ENCODE results near the gene PDGFB.

Gene PDGFB

GRCh38 chr22:39185601-39186012 is 59.2 kb downstream of the PDGFB start:
- no peak for DNase-seq (ENCODE audit: low read depth)
- TF ChIP-seq, protein P1, sequence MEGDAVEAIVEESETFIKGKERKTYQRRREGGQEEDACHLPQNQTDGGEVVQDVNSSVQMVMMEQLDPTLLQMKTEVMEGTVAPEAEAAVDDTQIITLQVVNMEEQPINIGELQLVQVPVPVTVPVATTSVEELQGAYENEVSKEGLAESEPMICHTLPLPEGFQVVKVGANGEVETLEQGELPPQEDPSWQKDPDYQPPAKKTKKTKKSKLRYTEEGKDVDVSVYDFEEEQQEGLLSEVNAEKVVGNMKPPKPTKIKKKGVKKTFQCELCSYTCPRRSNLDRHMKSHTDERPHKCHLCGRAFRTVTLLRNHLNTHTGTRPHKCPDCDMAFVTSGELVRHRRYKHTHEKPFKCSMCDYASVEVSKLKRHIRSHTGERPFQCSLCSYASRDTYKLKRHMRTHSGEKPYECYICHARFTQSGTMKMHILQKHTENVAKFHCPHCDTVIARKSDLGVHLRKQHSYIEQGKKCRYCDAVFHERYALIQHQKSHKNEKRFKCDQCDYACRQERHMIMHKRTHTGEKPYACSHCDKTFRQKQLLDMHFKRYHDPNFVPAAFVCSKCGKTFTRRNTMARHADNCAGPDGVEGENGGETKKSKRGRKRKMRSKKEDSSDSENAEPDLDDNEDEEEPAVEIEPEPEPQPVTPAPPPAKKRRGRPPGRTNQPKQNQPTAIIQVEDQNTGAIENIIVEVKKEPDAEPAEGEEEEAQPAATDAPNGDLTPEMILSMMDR (IDR thresholded peaks at IDR 0.05; ENCODE audit: control insufficient read depth, insufficient read depth, low read depth, low read length, missing control alignments): peak; percentile 45
- H3K4me3 ChIP-seq (ENCODE audit: control insufficient read depth, low read depth, low read length): no peak overlapping the region

DNA sequence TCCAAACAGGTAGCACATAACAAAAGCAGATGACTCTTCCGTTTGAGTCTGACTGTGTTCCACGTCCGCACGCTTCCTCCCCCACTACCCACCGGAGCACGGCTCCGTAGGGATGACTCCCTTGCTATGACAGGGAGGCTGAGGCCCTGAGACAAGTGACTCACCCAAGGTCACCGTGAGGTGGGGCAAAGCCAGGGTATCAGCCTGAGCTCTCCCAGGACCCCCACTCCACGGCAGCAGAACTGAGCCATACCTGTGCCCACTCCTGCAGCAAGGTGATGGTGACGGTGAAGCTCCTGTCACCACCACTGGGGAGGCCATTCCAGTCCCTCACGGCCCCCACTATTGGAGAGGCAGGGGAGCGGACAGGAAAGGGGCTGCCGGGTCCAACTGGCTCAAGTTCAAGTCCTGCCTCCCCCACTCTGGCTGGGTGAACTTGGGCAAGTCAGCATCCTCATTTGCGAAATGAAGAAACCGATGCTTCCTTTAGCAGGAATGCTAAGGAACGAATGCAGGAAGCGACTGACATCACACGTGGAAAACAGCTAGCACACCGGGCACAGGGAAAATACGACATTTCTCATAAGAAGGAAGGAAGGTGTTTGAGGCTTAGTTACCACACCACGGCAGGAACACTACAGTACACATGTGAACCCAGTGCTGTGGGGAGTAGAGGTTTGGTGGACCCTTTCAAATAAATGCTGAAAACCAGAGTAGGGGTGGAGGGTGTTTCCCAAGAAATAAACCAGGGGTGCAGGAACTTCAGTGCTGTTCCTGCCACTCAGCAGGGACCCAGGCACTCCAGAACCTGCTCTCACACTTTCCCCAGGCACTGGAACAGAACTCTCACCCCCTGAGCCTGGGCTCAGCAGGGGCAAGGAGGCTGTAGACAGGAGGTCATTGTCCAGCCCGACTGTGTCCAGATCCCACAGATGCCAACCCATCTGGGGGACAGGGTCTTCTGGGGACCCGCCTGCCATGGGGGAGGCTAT is 59.9 kb downstream of the PDGFB start:
- TF ChIP-seq, protein P1 (IDR thresholded peaks at IDR 0.05; ENCODE audit: control insufficient read depth, insufficient read depth, low read depth, low read length, missing control alignments): no peak
- no peak overlapping the region for H3K4me3 ChIP-seq (ENCODE audit: control insufficient read depth, low read depth, low read length)
- no peak for DNase-seq (ENCODE audit: low read depth)

DNA sequence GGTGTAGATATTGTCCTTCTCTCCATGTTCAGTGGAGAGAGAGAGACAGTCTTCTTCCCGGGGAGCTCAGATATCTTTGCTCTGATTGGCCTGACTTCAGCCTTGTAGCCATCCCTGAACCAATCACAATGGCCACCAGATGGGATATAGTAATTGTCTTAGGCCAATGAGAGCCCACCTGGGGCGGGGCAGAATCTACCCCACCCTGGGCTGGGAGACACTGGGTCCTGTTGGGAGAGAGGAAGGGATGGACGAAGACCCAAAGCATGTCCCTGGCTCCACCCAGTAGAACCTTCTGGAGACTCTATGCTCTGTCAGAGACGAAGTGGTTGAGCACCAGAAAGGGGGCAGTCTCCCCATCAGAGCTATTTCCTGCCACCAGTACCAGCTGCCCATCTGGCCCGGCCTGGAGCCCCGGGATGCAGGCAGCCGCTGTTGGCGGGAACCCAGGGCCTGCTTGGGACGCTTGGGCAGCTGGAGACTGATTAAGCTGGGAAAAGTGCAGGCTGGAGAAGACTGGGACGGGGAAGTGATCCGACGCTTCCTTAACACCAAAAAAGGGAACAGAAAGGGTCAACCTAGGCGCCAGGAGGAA is 60.7 kb downstream of the PDGFB start:
- TF ChIP-seq, protein P1 (IDR thresholded peaks at IDR 0.05; ENCODE audit: control insufficient read depth, insufficient read depth, low read depth, low read length, missing control alignments): no peak
- no peak for DNase-seq (ENCODE audit: low read depth)
- H3K4me3 ChIP-seq (ENCODE audit: control insufficient read depth, low read depth, low read length): no peak overlapping the region

DNA sequence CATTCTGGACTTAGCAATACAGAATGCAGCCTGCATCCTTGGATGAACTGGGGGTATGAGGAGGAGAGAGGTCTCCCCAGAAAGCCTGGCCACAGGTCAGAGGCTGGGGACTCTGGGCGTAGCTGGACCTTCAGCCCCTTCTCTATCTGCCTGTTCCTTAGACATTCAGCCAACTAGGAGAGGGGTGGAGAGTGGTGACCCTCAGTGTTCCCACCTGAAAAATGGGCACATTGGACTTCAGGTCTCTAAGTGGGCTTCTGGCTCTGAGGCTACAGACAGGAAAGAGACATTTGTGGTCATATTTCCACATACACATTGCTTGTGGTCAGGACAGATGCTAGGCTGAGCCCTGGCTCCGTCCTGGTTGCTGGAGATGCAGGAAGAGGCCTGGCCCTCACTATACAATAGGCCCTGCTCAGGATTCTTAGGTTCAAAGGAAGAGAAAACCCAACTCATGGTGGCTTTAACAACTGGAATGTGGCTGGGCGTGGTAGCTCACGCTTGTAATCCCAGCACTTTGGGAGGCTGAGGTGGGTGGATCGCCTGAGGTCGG is 62.2 kb downstream of the PDGFB start:
- no peak overlapping the region for H3K4me3 ChIP-seq (ENCODE audit: control insufficient read depth, low read depth, low read length)
- TF ChIP-seq, protein P1 (IDR thresholded peaks at IDR 0.05; ENCODE audit: control insufficient read depth, insufficient read depth, low read depth, low read length, missing control alignments): no peak
- DNase-seq (ENCODE audit: low read depth): no peak

DNA sequence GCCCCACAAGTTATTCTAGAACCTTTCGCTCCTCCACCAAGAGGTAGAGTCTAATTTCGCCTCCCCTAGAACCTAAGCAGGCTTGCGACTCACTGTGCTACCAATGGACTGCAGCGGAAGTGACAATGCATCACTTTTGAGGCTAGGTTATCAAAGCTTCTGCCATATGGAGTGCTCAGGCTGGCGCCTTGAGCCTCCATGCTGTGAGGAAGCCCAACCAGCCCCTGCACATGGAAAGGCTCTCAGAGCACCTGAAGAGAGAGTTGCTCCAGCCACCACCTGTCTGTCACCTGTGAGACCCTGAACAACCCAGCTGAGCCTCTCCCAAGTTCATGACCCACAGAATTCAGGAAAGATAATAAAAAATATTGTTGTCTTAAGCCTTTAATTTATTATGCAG is 63.0 kb downstream of the PDGFB start:
- TF ChIP-seq, protein P1 (IDR thresholded peaks at IDR 0.05; ENCODE audit: control insufficient read depth, insufficient read depth, low read depth, low read length, missing control alignments): no peak
- no peak for DNase-seq (ENCODE audit: low read depth)
- H3K4me3 ChIP-seq (ENCODE audit: control insufficient read depth, low read depth, low read length): no peak overlapping the region

GRCh38 chr22:39181356-39181755 is 63.4 kb downstream of the PDGFB start:
- DNase-seq (ENCODE audit: low read depth): no peak
- H3K4me3 ChIP-seq (ENCODE audit: control insufficient read depth, low read depth, low read length): no peak overlapping the region
- TF ChIP-seq, protein P1 (IDR thresholded peaks at IDR 0.05; ENCODE audit: control insufficient read depth, insufficient read depth, low read depth, low read length, missing control alignments): no peak

Data from AG09309 (cell line).